Stimulated activated CD4-positive, alpha-beta T cell treated with anti-CD3 and anti-CD28 coated beads, TNF-alpha, amount 100 ng/mL, for 48 hours (primary cell): ENCODE data around the gene DMXL1.
A peak's percentile ranks its signal among the peaks of the same experiment; 100 is the strongest.
"Not testable (repeated sequence)": the region's sequence is repeated elsewhere in the genome, so short reads cannot be mapped to it uniquely, and the experiment has no call there.

Source experiments
- DNase-seq, 3 donors: peaks; one replicate each; pipeline ENCODE4 v3.0.0-alpha.2; 2020; ENCODE audit warnings: low read depth in 3 of 3

Gene DMXL1

DNA sequence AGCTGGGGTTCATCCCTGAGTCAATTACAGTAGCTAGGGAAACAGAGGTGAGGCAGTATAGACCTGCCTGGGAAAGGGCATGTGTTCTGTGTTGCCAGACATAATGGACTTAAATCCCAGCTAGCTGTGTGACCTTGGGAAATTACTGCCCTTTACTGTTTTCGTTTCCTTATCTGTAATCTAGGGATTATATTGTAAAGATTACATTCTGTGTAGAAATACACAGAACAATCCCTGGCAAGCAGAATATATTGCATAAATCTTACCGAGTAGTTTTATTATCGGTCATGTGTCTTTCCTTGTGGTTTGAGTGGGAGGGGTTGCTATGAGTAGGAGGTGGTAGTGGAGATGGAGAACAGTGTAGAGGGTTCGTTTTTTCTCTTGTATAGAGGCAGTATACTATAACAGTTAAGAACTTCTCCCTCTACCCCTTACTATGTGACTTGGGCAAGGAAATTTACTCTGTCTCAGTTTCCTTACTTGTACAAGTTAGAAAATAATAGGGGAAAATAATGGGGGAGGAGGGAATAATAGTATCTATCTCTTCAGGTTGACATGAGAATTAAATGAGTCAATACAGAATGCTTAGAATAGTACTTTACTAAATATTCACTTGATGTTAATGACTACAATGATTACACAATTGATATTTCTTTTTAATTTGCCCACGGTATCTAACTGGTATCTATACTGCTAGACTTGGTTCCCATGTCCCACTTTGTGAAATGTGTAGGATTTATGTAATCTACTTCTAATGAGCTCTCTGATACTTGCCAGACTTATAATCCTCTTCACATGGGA lies 7.1 kb upstream of the DMXL1 start:
- no peak for DNase-seq

DNA sequence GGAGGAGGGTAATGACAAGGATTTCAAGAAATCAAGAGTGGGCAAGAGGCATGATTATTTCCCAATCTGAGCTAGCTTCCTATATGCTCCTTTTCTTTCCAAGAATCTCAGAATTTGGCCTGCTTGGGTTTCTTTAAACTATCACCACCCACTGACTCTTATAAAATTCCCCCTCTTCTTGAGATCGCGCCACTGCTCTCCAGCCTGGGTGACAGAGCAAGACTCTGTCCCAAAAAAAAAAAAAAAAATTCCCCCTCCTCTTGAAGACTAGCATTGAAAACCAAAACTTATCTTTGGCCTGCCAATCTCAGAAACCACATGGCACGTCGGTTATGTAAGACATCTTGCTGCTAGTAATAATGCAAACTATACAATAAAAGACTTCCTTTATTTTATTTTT lies 3.4 kb upstream of the DMXL1 start:
- DNase-seq = no peak

DNA sequence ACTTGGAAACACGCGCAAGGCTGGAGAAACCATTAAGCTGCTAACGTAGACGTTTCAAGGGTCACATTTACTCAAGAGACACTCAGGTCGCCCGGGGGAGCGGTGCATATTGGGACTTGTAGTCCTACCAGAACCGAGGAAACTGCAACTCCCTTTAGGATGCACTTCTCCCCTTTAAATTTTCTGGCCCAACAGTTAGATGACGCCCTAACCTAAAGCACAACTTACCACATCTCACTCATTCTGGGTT lies 384 bp upstream of the DMXL1 start:
- no peak for DNase-seq

DNA sequence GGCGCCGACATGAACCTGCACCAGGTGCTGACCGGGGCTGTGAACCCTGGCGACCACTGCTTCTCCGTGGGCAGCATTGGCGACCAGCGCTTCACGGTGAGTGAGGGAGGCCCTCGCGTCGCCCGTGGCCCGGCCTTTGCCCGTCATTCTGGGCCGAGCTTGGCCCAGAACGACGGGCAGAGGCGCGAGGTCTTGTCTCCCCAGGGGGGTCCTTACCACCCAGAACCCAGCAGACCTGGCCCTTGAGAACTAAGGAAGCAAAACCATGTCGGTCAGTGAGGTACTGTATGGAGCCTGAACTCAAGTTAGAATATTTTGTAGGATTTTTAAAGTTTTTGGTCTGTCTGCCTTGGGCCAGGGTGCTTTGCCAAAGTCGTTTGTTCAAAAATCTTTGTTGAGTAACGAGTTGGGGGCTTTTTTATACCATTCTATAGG lies 691 bp downstream of the DMXL1 start:
- DNase-seq = peak in 1 of 3 donors; percentile 12

DNA sequence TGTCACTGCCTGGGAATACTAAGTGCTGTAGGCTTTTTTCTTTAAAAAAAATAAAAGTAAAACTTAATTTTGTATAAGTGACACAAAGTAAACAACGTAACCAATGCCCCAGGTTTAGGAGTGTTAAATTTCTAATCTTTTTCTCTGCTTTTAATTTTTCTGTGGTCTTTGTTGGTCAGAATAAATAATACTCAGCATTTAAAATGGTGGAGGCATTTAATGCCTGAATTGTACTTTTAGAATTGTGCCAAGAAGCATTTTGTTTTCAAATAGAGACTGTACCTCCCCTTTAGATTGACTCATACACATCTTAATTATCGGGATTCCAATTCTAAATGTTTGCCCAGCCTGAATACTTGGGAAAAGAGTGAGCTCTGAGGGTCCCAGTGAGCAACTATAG lies 1.6 kb downstream of the DMXL1 start:
- DNase-seq = no peak

DNA sequence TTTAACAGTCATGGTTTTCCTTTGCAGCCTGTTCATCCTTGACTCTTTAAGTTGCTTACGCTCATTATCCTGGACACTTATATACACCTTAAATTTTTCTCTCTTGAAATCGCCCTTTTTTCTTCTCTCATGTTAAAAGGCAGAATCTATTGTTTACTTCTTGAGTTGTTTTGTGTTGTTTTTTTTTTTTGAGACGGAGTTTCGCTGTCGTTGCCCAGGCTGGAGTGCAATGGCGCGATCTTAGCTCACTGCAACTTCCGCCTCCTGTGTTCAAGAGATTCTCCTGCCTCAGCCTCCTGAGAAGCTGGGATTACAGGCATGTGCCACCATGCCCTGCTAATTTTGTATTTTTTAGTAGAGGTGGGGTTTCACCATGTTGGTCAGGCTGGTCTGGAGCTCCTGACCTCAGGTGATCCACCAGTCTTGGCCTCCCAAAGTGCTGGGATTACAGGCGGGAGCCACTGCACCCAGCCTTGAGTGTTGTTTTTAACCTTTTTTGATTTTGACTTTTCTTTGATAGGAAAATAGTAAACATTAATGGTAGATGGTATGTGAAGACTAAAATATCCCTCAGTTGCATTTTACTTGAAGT lies 3.0 kb downstream of the DMXL1 start:
- DNase-seq = not testable (repeated sequence)

DNA sequence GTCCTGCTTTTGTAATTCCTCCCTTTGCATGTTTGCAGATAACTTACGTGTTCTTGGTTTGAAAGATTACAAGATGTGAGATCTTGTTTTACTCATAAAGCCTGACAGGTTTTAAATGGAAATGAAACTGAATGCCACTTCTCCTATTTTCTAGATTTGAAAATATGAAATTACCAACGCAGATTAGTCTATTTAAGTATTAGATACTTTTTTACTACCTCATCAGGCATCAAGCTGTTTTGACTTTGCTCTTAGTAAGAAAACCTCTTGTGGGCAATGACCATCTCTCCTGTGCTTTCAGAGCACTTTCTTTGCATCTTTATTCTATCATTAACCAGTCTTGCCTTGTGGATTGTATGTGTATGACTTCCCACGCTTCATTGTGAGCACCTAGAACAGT lies 3.5 kb downstream of the DMXL1 start:
- no peak for DNase-seq

DNA sequence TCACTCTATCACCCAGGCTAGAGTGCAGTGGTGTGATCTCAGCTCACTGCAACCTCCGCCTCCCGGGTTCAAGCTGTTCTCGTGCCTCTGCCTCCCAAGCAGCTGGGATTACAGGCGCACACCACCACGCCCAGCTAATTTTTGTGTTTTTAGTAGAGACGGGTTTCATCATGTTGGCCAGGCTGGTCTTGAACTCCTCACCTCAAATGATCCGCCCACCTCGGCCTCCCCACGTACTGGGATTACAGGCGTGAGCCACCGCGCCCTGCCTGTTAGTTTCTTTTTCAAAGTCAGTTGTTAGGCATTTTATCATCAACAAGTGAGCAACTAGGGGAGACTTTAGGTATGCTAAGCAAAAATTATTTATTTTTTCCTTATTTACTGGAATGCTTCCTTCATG lies 4.4 kb downstream of the DMXL1 start:
- DNase-seq = not testable (repeated sequence)

DNA sequence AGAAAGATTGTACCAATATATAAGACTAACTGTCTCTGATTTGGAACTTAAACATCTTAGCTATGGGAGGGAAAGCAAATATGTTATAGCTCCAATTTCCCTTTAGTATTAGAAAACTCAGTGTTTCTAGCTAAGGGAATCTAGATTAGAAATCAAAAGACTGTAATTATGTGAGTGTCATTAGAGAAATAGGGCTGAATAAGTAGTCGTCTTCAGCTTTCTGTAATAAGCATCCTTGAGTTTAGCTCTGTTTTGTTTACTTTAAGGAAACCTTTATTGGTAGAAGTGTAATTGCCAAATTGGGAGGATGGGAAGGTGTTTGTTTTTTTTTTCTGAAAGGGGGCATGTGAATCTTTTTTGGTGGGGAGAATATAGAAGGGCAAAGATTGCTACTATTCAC lies 5.2 kb downstream of the DMXL1 start:
- no peak for DNase-seq

DNA sequence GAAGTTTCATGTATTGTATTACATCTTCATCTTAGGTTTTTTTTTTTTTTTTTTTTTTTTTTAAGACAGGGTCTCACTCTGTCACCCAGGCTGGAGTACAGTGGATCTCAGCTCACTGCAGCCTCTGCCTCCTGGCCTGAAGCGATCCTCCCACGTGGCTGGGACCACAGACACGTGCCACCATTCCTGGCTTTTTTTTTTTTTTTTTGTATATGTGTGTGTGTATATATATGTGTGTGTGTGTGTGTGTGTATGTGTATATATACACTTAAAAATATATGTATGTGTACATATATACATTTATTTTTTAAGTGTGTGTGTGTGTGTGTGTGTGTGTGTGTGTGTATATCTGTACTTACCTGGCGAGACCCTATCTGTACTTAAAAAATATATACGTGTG lies 6.6 kb downstream of the DMXL1 start:
- no peak for DNase-seq

DNA sequence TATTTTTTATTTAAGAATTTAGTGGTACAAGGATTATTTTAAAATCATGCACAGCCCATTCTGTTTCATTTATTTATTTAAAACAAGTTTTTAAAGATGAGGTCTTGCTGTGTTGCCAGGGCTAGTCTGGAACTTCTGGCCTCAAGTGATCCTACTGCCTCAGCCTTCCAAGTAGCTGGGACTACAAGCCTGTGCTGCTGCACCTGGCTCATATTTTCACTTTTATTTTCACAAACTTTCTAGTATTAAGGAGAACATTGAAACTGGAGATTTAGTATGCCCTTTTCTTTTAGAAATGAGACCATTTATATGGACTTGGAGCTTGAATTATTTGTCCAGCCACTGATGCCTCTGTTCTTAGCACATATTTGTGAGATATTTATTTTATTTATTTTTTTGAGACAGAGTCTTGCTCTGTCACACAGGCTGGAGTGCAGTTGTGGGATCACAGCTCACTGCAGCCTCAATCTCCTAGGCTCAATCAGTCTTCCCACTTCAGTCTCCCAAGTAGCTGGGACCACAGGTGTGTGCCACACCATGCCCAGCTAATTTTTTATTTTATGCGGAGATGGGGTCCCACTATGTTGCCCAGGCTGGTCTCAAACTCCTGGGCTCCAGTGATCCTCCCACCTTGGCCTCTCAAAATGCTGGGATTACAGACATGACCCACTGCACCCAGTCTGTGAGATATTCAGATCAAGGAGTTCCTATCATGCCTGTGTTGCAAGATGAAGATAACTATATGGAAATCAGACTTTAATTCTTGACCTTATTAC lies 7.4 kb downstream of the DMXL1 start:
- no peak for DNase-seq

DNA sequence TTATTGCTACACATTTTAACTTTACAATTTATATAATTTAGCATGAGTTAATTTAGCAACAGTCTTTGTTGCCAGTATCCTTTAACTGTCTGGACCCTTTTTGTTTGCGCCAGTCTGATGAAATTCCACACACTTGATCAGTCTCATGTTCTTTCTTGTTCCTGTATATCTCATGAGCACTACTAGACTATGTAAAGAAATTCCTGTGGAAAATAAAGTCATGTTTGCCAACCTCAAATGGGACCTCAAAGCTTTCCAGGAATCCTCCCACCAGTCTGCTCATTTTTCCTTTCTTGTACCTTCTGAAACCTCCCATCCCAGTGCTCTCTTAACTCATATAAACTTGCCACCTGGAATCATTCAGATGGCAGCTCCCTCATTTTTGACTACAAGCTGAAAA lies 8.0 kb downstream of the DMXL1 start:
- DNase-seq = no peak

DNA sequence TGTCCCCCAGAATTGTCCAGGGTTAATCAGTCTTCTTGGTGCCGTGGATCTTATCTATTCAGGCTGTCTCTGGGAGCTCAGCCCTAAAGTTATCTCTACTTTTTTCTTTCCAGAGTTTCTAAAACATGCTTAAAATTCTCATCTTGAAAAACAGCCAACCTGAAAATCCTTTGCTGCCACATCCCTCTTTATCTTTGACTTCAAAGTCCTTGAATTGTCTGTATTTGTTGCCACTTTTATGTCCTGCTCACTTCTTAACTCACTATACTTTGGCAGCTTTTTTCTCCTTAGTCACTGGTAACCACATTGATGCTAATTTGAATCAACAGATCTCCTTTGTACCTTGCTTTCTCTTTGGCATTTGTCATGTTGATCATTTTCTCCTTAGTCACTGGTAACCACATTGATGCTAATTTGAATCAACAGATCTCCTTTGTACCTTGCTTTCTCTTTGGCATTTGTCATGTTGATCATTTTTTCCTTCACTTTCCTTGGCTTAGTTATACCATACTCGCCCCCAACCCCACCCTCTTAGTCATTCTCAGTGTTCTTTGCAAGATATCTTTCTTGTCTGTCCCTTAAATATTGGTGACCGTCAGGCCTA lies 8.5 kb downstream of the DMXL1 start:
- DNase-seq = peak in 2 of 3 donors; percentile 23 to 25

DNA sequence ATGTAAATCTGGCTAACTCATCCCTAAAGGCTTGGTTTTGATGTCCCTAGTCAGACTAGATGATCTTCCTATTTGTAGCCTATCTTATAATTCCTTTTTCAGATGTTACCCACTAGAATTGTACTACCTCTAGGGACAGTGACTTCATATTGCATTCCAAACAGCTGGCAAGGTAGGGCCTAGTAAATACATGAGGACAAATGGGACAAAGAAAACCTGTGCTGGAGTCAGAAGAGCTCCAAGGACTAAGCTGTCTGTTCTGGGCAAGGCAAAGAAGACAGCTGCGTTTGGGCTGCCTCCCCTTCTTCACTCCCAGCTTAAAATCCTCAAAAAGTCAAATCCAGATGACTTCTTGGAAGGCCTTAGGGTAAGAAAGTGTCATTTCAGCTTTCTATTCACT lies 10.0 kb downstream of the DMXL1 start:
- no peak for DNase-seq

DNA sequence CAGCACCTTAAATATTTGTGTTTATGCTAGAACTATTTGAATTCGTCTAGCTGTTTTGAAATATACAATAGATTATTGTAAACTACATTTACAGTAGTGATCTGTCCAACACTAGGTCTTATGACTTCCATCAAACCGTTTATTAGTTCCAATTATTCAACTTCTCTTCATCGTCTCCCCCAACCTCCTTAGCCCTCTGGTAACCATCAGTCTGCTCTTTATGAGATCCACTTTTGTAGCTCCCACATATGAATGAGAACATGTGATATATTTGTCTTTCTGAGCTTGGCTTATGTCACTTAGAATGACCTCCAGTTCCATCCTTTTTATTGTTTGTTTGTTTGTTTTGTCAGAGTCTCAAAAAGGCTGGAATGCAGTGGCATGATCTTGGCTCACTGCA lies 11.8 kb downstream of the DMXL1 start:
- DNase-seq = no peak

DNA sequence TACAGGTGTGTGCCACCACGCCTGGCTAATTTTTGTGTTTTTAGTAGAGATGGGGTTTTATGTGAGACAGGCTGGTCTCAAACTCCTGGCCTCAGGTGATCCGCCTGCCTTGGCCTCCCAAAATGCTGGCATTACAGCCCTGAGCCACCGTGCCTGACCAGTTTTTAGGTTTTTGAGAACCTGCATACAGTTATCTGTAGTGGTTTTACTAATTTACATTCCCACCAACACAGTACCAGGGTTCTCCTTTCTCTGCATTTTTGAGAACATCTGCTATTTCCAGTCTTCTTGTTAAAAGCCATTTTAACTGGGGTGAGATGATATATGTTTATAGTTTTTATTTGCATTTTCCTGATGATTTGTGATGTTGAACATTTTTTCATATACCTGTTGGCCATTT lies 12.8 kb downstream of the DMXL1 start:
- DNase-seq = no peak

DNA sequence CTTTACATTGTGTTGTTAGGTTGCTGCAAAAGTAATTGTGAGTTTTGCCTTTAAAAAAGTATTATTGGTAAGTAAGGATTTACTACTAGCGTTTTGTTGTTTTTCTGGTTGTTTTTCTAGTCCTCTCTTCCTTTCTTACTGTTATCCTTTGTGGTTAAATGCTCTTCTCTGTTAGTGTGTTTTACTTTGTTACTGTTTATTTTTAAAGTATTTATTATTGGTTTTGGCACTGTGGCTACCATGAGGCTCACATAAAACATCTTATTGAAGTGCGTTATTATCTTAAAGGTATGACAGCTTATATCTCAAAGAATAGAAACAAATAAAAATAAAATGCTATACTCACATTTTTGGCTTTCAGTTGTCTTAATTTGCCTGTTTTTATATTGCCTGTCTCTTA lies 17.6 kb downstream of the DMXL1 start:
- no peak for DNase-seq

DNA sequence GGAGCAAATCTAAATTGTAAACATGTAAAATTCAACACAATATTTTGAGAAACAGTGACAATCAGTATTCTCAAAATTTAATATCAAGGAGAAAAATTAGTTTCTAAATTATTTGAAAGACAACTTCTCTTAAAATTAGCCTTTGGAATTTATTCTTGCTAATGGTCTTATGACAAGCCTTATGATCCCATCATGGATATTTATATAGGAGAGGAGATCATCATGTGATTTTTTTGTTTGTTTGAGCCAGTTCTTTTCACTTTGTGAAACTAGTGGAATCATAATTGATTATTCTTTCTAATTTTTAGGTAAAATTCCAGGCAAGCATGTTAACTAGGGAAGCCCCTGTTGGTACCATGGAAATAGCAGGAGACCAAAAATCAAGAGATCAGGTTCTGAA lies 24.7 kb downstream of the DMXL1 start:
- DNase-seq = no peak

DNA sequence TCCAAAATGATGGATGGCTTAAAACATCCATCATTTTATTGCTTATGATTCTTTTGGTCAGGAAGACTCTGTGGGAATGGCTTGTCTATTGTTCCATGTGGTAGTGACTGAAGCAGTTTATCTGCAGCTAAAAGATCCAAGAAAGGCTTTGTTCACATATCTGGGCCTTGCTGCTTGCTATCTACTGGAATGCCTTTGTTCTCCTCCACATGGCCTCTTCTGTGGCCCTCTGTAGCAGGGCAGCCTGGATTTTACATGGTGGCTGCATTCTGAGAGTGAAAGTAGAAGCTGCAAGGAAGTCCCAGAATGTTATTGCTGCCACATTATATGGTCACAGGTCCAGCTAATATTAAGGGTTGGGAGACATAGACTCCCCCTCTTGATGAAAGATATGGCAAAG lies 35.1 kb downstream of the DMXL1 start:
- no peak for DNase-seq

DNA sequence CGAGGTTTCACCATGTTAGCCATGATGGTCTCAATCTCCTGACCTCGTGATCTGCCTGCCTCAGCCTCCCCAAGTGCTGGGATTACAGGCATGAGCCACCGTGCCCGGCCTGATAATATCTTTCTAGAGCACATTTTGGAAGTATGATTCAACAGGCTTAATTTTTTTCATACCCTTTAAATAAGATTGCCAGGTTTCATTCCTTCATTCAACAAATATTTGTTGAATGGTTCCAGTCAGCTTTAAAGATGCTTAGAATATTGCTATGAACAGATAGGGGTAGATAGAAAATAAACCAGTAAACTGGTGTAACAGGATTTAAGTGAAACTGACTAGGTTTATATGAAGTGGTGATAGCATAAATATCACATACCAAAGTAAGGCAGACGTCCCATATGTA lies 41.3 kb downstream of the DMXL1 start:
- no peak for DNase-seq

DNA sequence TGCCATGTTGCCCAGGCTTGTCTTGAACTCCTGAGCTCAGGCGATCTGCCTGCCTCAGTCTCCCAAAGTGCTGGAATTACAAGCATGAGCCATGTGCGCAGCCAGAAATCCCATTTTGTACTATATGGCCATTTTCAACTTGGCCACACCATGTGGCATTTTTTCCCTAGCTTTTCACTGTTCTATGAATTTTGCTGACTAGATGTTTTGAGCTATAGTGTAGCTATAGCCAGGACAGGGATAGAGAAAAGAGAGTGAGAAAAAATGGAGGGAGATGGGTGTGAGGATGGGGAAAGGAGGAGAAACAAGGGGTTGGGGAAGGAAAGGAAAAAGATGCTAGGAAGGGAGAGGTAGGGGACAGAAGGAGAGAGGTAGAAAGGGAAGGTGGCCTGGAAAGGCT lies 46.4 kb downstream of the DMXL1 start:
- DNase-seq = no peak

DNA sequence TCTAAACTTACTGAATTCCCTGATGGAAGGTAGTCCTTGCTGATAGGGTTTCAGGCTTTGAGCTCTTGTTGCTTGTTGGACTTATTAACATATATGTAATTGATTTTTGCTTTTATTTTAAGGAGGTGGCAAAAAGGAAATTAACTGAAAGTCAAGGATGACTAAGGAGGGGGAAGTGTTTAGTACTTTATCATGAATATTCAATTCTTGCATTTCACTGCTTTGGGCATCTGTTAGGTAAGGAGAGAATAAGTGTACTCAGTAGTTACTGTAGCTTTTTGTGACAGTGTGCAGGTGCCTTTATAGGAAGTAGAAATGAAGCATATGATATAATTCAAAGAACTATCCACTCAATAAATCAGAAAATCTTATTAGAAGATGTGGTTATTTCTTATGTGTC lies 47.1 kb downstream of the DMXL1 start:
- no peak for DNase-seq

DNA sequence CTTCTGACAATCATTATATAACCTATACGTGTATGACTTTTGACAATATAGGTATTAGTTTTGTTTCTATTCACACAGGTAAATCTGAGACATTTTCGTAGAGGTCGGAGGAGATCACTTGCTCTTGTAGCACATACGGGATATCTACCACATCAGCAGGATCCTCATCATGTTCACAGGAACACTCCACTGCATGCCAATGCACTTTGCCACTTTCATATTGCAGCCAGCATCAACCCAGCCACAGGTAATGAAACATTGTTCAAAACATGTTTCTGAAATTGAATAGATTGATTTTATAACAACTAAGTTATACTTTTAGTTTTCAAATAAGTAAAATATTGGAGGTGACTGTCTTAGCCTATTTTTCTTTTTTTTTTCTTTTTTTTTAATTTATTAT lies 50.0 kb downstream of the DMXL1 start:
- DNase-seq = no peak
